H9 (cell line): Measurements from ENCODE around the gene PTPRR. TPM values are rescaled to one million over a fixed set of nuclear protein-coding genes. Genes with fewer than 3 reads are reported as not detected.

ENCODE experiments used
- DNase-seq: peaks from one replicate; pipeline ENCODE4 v3.0.0-alpha.2; 2017
- H2AFZ ChIP-seq: one replicate; pipeline ENCODE4 v1.6.1; 2013; ENCODE audit warnings: mild to moderate bottlenecking, low read length, control low read depth, moderate library complexity
- H2AK5ac ChIP-seq: 2 replicates; pipeline ENCODE4 v1.6.1; 2013; ENCODE audit warnings: low read length, control low read depth, mixed read lengths; ENCODE audit not compliant: insufficient read length
- H2BK120ac ChIP-seq: one replicate; pipeline ENCODE4 v1.6.1; 2013; ENCODE audit warnings: low read depth, mild to moderate bottlenecking, low read length, control low read depth, inconsistent platforms; ENCODE audit not compliant: poor library complexity, severe bottlenecking
- H2BK12ac ChIP-seq: 2 replicates; pipeline ENCODE4 v1.6.1; 2013; ENCODE audit warnings: low read length, control low read depth, mixed read lengths, low read depth; ENCODE audit not compliant: insufficient read length
- H2BK15ac ChIP-seq: 2 replicates; pipeline ENCODE4 v1.6.1; 2013; ENCODE audit warnings: low read depth, low read length, control low read depth
- H2BK20ac ChIP-seq: one replicate; pipeline ENCODE4 v1.6.1; 2013; ENCODE audit warnings: low read depth, mild to moderate bottlenecking, low read length, control low read depth, inconsistent platforms; ENCODE audit not compliant: poor library complexity, severe bottlenecking
- H2BK5ac ChIP-seq: 2 replicates; pipeline ENCODE4 v1.6.1; 2013; ENCODE audit warnings: low read length, control low read depth, mixed read lengths; ENCODE audit not compliant: insufficient read length
- H3K14ac ChIP-seq: 2 replicates; pipeline ENCODE4 v1.6.1; 2013; ENCODE audit warnings: low read length, control low read depth; ENCODE audit not compliant: insufficient read depth
- H3K18ac ChIP-seq: 2 replicates; pipeline ENCODE4 v1.6.1; 2013; ENCODE audit warnings: low read depth, mild to moderate bottlenecking, mixed read lengths, low read length, control low read depth; ENCODE audit not compliant: insufficient read length
- H3K23ac ChIP-seq: 2 replicates; pipeline ENCODE4 v1.6.1; 2013; ENCODE audit warnings: low read length, control low read depth, mixed read lengths, low read depth; ENCODE audit not compliant: insufficient read length
- H3K23me2 ChIP-seq: 2 replicates; pipeline ENCODE4 v1.6.1; 2013; ENCODE audit warnings: low read depth, mild to moderate bottlenecking, mixed read lengths, low read length, control low read depth; ENCODE audit not compliant: insufficient read length, poor library complexity, severe bottlenecking
- H3K27ac ChIP-seq: 2 replicates; pipeline ENCODE4 v1.5.1; 2013; ENCODE audit warnings: low read length, control low read depth, mixed read lengths, low read depth; ENCODE audit not compliant: insufficient read length
- H3K27me3 ChIP-seq: 2 replicates; pipeline ENCODE4 v1.6.1; 2013; ENCODE audit warnings: low read length, control low read depth, inconsistent platforms; ENCODE audit not compliant: insufficient read depth
- H3K4ac ChIP-seq: 2 replicates; pipeline ENCODE4 v1.6.1; 2013; ENCODE audit warnings: low read depth, mild to moderate bottlenecking, control low read depth, inconsistent platforms, low read length, moderate library complexity
- H3K4me1 ChIP-seq: 2 replicates; pipeline ENCODE4 v1.6.1; 2013; ENCODE audit warnings: low read length, control low read depth, inconsistent platforms; ENCODE audit not compliant: insufficient read depth
- H3K4me2 ChIP-seq: 2 replicates; pipeline ENCODE4 v1.6.1; 2013; ENCODE audit warnings: low read length, control low read depth, mixed read lengths; ENCODE audit not compliant: insufficient read length, insufficient read depth
- H3K56ac ChIP-seq: 2 replicates; pipeline ENCODE4 v1.6.1; 2013; ENCODE audit warnings: low read depth, mild to moderate bottlenecking, mixed read lengths, low read length, control low read depth; ENCODE audit not compliant: insufficient read length
- H3K79me1 ChIP-seq: 2 replicates; pipeline ENCODE4 v1.6.1; 2013; ENCODE audit warnings: low read depth, mild to moderate bottlenecking, moderate library complexity, low read length, control low read depth, inconsistent platforms; ENCODE audit not compliant: insufficient read depth, poor library complexity, severe bottlenecking
- H3K79me2 ChIP-seq: 2 replicates; pipeline ENCODE4 v1.6.1; 2013; ENCODE audit warnings: low read length, control low read depth, inconsistent platforms; ENCODE audit not compliant: insufficient read depth
- H3K9ac ChIP-seq: 2 replicates; pipeline ENCODE4 v1.6.1; 2013; ENCODE audit warnings: low read length, control low read depth, mixed read lengths; ENCODE audit not compliant: insufficient read length; ENCODE audit errors: extremely low read depth
- H3K9me3 ChIP-seq: one replicate; pipeline ENCODE4 v1.6.1; 2013; ENCODE audit warnings: low read depth, low read length, inconsistent platforms; ENCODE audit not compliant: control insufficient read depth
- H3T11ph ChIP-seq: one replicate; pipeline ENCODE4 v1.6.1; 2013; ENCODE audit warnings: mild to moderate bottlenecking, low read length, control low read depth, inconsistent platforms
- H4K20me1 ChIP-seq: one replicate; pipeline ENCODE4 v1.6.1; 2013; ENCODE audit not compliant: control insufficient read depth, insufficient read length, insufficient read depth
- H4K5ac ChIP-seq: 2 replicates; pipeline ENCODE4 v1.6.1; 2013; ENCODE audit warnings: low read depth, mild to moderate bottlenecking, mixed read lengths, low read length, control low read depth; ENCODE audit not compliant: insufficient read length
- H4K8ac ChIP-seq: replicated peaks from 2 replicates; pipeline ENCODE4 v1.6.1; 2013; ENCODE audit warnings: low read length, control low read depth, mixed read lengths, low read depth; ENCODE audit not compliant: insufficient read length
- H4K91ac ChIP-seq: 2 replicates; pipeline ENCODE4 v1.6.1; 2013; ENCODE audit warnings: low read depth, mild to moderate bottlenecking, moderate library complexity, mixed read lengths, low read length, control low read depth; ENCODE audit not compliant: insufficient read length
- H3K27ac Mint-ChIP-seq, 3 experiments: 2 replicates in 2 of 3; 3 replicates in 1 of 3; pipeline ENCODE4 v1.8.0; 2020 to 2021; ENCODE audit warnings: mixed read lengths in 3 of 3, mild to moderate bottlenecking in 1 of 3, moderate library complexity in 1 of 3
- H3K27me3 Mint-ChIP-seq: 2 replicates; pipeline ENCODE4 v1.8.0; 2021; ENCODE audit warnings: low read depth, mild to moderate bottlenecking, moderate library complexity, mixed read lengths
- H3K36me3 Mint-ChIP-seq, 3 experiments: 2 replicates in 2 of 3; 3 replicates in 1 of 3; pipeline ENCODE4 v1.8.0; 2020 to 2021; ENCODE audit warnings: low read depth in 3 of 3, mixed read lengths in 3 of 3; ENCODE audit not compliant: insufficient read depth in 1 of 3
- H3K4me1 Mint-ChIP-seq, 2 experiments: 2 replicates each; pipeline ENCODE4 v1.8.0; 2020; ENCODE audit warnings: mixed read lengths in 2 of 2
- H3K4me3 Mint-ChIP-seq, 2 experiments: 2 replicates in 1 of 2; 3 replicates in 1 of 2; pipeline ENCODE4 v1.8.0; 2020 to 2021; ENCODE audit warnings: mild to moderate bottlenecking in 2 of 2, mixed read lengths in 2 of 2, moderate library complexity in 1 of 2
- H3K9me3 Mint-ChIP-seq, 2 experiments: 2 replicates in 1 of 2; 3 replicates in 1 of 2; pipeline ENCODE4 v1.8.0; 2020; ENCODE audit warnings: mild to moderate bottlenecking in 2 of 2, mixed read lengths in 2 of 2, moderate library complexity in 1 of 2
- WGBS: extraction: QIAGEN DNeasy Blood & Tissue Kit; methylation state at CpG from one replicate; pipeline ENCODE4 v1.1.7; 2013; ENCODE audit warnings: missing lambda C conversion rate, low lambda C conversion rate, mixed read lengths; ENCODE audit not compliant: insufficient read length; ENCODE audit errors: extremely low coverage; 5-methylcytosine and 5-hydroxymethylcytosine counted together
- total RNA-seq: library from RNA; stranded (reverse); gene quantifications from 2 replicates; pipeline ENCODE4 v1.2.1, GENCODE V29; 2021
- TF ChIP-seq, protein P1 (sequence below): fragments of 200-600 bp; sonication (generic); conservative IDR thresholded peaks from 3 replicates; pipeline ENCODE4 v1.8.0; 2021; ENCODE audit warnings: antibody characterized with exemption, mild to moderate bottlenecking

The PTPRR gene
- total RNA-seq, 1 experiment from 2014 or later = 0.22 TPM

DNA sequence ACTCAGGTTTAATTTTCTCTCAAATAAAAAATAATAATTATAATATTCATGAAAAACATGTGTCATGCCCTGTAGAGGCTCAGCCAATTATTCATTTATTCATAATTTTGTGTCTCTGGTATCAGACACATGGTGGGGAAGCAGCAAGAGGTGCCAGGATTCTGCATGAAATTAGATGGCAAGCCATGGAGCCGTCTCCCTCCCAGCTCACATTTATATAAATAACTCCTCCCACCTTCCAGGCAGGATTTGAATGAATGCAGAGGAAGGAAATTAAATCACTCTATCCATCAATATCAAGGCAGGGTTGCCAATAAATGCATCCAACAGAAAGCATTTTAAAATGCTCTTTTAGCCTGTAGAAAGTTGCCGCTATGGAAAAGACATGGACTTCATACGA, 98.1 kb downstream of the PTPRR start:
- Mint-ChIP-seq H3K27ac (no peak overlapping the region), H3K27me3 (no peaks in the 10 kb centered on the region), H3K4me1 (peaks cover 0 to 6% of the 10 kb centered on the region in 2 experiments), H3K4me3 (no peak overlapping the region), H3K9me3 (no peaks in the 10 kb centered on the region), H3K36me3 (peaks cover 0 to 5% (median 0%) of the 10 kb centered on the region in 3 experiments; a peak in 3 of 7 replicates)
- Histone ChIP-seq H3K4me2 (no peak overlapping the region), H2BK5ac (no peak overlapping the region), H3K18ac (no peak overlapping the region), H3K4ac (no peak overlapping the region), H2BK20ac (no peak overlapping the region), H3K79me1 (no peaks in the 10 kb centered on the region), H2BK120ac (no peak overlapping the region), H3K27me3 (no peaks in the 10 kb centered on the region), H4K8ac (no peak overlapping the region), H3K79me2 (no peaks in the 10 kb centered on the region), H3K56ac (no peak overlapping the region), H3T11ph (no peak overlapping the region), H3K14ac (no peak overlapping the region), H2AK5ac (no peak overlapping the region), H3K4me1 (no peaks in the 10 kb centered on the region), H3K9ac (no peak overlapping the region), H3K9me3 (no peaks in the 10 kb centered on the region), H4K20me1 (no peaks in the 10 kb centered on the region), H4K5ac (no peak overlapping the region), H3K23ac (no peak overlapping the region), H3K27ac (no peak overlapping the region), H2AFZ (no peak overlapping the region), H3K23me2 (no peaks in the 10 kb centered on the region), H2BK15ac (no peak overlapping the region), H2BK12ac (no peak overlapping the region), H4K91ac (no peak overlapping the region)
- no CpG with 5 or more reads among the region's 3 CpGs for WGBS
- DNase-seq = no peak
- TF ChIP-seq, protein P1, sequence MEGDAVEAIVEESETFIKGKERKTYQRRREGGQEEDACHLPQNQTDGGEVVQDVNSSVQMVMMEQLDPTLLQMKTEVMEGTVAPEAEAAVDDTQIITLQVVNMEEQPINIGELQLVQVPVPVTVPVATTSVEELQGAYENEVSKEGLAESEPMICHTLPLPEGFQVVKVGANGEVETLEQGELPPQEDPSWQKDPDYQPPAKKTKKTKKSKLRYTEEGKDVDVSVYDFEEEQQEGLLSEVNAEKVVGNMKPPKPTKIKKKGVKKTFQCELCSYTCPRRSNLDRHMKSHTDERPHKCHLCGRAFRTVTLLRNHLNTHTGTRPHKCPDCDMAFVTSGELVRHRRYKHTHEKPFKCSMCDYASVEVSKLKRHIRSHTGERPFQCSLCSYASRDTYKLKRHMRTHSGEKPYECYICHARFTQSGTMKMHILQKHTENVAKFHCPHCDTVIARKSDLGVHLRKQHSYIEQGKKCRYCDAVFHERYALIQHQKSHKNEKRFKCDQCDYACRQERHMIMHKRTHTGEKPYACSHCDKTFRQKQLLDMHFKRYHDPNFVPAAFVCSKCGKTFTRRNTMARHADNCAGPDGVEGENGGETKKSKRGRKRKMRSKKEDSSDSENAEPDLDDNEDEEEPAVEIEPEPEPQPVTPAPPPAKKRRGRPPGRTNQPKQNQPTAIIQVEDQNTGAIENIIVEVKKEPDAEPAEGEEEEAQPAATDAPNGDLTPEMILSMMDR = no peak
